Esophagus muscularis mucosa (tissue), 3 donors: Measurements from ENCODE around the gene HMBS.

ENCODE experiments used
- EP300 ChIP-seq: sonication (generic); formaldehyde crosslinking; IDR thresholded peaks from one replicate; pipeline ENCODE4 v1.6.1; 2017; ENCODE audit warnings: antibody characterized with exemption
- TF ChIP-seq, protein P1 (sequence below), 3 experiments: fragments of 200-600 bp in 2 of 3; fragments of 450-650 bp in 1 of 3; sonication (generic) in 2 of 3; IDR thresholded peaks; one replicate each; pipeline ENCODE4 v1.5.1; 2017 to 2019; ENCODE audit warnings: antibody characterized with exemption in 3 of 3, mild to moderate bottlenecking in 2 of 3, moderate library complexity in 1 of 3

GRCh38 chr11:119067371-119068222, 17.1 kb upstream of the HMBS start, which contains the start of gene VPS11:
- TF ChIP-seq, protein P1, sequence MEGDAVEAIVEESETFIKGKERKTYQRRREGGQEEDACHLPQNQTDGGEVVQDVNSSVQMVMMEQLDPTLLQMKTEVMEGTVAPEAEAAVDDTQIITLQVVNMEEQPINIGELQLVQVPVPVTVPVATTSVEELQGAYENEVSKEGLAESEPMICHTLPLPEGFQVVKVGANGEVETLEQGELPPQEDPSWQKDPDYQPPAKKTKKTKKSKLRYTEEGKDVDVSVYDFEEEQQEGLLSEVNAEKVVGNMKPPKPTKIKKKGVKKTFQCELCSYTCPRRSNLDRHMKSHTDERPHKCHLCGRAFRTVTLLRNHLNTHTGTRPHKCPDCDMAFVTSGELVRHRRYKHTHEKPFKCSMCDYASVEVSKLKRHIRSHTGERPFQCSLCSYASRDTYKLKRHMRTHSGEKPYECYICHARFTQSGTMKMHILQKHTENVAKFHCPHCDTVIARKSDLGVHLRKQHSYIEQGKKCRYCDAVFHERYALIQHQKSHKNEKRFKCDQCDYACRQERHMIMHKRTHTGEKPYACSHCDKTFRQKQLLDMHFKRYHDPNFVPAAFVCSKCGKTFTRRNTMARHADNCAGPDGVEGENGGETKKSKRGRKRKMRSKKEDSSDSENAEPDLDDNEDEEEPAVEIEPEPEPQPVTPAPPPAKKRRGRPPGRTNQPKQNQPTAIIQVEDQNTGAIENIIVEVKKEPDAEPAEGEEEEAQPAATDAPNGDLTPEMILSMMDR (IDR thresholded peaks at IDR 0.05): peak in 1 of 3 experiments; percentile 21
- peak; percentile 40 for TF ChIP-seq EP300
